H1 (cell line): ENCODE data around the gene TMEM135. TPM values are rescaled to one million over a fixed set of nuclear protein-coding genes. Genes with fewer than 3 reads are reported as not detected.

ENCODE experiments used
- CTCF ChIA-PET: fragments of 300-600 bp; sonication (Branson Sonifier 250); formaldehyde crosslinking; loops from one replicate; lab custom pipeline; 2021; ENCODE audit not compliant: partially characterized antibody; lab: Charles Lee
- POLR2A ChIA-PET: fragments of 300-600 bp; sonication (Branson Sonifier 250); formaldehyde crosslinking; loops from one replicate; lab custom pipeline; 2021; ENCODE audit warnings: inconsistent platforms; ENCODE audit not compliant: partially characterized antibody; lab: Charles Lee
- DNase-seq, 2 experiments: peaks; one replicate each; pipeline versions ENCODE4 v3.0.0 to v3.0.0-alpha.2; 2010 to 2022; ENCODE audit warnings: low spot score in 2 of 2, low read depth in 1 of 2, mixed read lengths in 1 of 2
- FAIRE-seq: peaks from 2 replicates; lab custom pipeline; 2011; peaks lifted over from hg19 to GRCh38; lab: Jason Lieb, UNC
- H2AFZ ChIP-seq: 2 replicates; pipeline ENCODE4 v1.8.1; 2012; ENCODE audit warnings: low read length, inconsistent platforms
- H2AK5ac ChIP-seq: 2 replicates; pipeline ENCODE4 v1.6.1; 2013; ENCODE audit warnings: low read depth, low read length
- H2BK120ac ChIP-seq: replicated peaks from 2 replicates; pipeline ENCODE3; 2013; ENCODE audit warnings: low read depth, low read length, inconsistent platforms
- H2BK12ac ChIP-seq: 2 replicates; pipeline ENCODE4 v1.6.1; 2013; ENCODE audit warnings: low read depth, low read length
- H2BK15ac ChIP-seq: 2 replicates; pipeline ENCODE4 v1.6.1; 2013; ENCODE audit warnings: low read length
- H2BK20ac ChIP-seq: 2 replicates; pipeline ENCODE4 v1.6.1; 2013; ENCODE audit warnings: low read length
- H2BK5ac ChIP-seq: 2 replicates; pipeline ENCODE4 v1.6.1; 2013; ENCODE audit warnings: low read depth, low read length
- H3K14ac ChIP-seq: 2 replicates; pipeline ENCODE4 v1.6.1; 2013; ENCODE audit warnings: inconsistent platforms; ENCODE audit not compliant: insufficient read length
- H3K18ac ChIP-seq: 2 replicates; pipeline ENCODE4 v1.6.1; 2013; ENCODE audit warnings: low read length; ENCODE audit errors: extremely low read depth
- H3K23ac ChIP-seq: 2 replicates; pipeline ENCODE4 v1.6.1; 2013; ENCODE audit warnings: inconsistent platforms; ENCODE audit not compliant: insufficient read length
- H3K23me2 ChIP-seq: 2 replicates; pipeline ENCODE4 v1.6.1; 2013; ENCODE audit warnings: low read depth, low read length
- H3K27ac ChIP-seq: 2 replicates; pipeline ENCODE4 v1.6.1; 2011; ENCODE audit warnings: low read depth, low read length, inconsistent platforms
- H3K27me3 ChIP-seq, 4 experiments: replicated peaks in 1 of 4; 1 replicate in 1 of 4; 2 replicates in 3 of 4; pipeline versions ENCODE4 v1.6.1 to v1.8.1; 2011 to 2013; ENCODE audit warnings: low read length in 3 of 4, mild to moderate bottlenecking in 3 of 4, inconsistent platforms in 2 of 4, mixed read lengths in 2 of 4, moderate library complexity in 1 of 4; ENCODE audit not compliant: control insufficient read depth in 3 of 4, insufficient read depth in 3 of 4; ENCODE audit errors: extremely low read depth in 1 of 4
- H3K36me3 ChIP-seq, 4 experiments: 2 replicates each; pipeline versions ENCODE4 v1.6.1 to v1.8.1; 2011 to 2013; ENCODE audit warnings: mild to moderate bottlenecking in 4 of 4, low read length in 3 of 4, moderate library complexity in 2 of 4, control low read depth in 1 of 4, inconsistent platforms in 1 of 4; ENCODE audit not compliant: insufficient read depth in 4 of 4, control insufficient read depth in 2 of 4
- H3K4ac ChIP-seq: replicated peaks from 2 replicates; pipeline ENCODE3; 2013; ENCODE audit warnings: low read length, low read depth, mixed read lengths, inconsistent platforms; ENCODE audit not compliant: insufficient read length
- H3K4me1 ChIP-seq, 4 experiments: replicated peaks in 1 of 4; 1 replicate in 1 of 4; 2 replicates in 3 of 4; pipeline versions ENCODE4 v1.6.1 to v1.8.1; 2011 to 2013; ENCODE audit warnings: low read length in 3 of 4, inconsistent platforms in 2 of 4, mixed read lengths in 1 of 4; ENCODE audit not compliant: insufficient read depth in 4 of 4, control insufficient read depth in 3 of 4
- H3K4me2 ChIP-seq, 2 experiments: 2 replicates each; pipeline versions ENCODE4 v1.6.1 to v1.8.1; 2011 to 2013; ENCODE audit warnings: low read depth in 2 of 2, low read length in 2 of 2, control low read depth in 1 of 2, inconsistent platforms in 1 of 2, mild to moderate bottlenecking in 1 of 2; ENCODE audit not compliant: insufficient read depth in 1 of 2
- H3K4me3 ChIP-seq, 4 experiments: fragments of 200-600, 300-600 bp in 1 of 4; sonication (generic), shearing (Covaris generic), sonication (Bioruptor Twin) in 1 of 4; 2 replicates each; pipeline versions ENCODE4 v1.5.1 to v1.8.1; 2011 to 2016; ENCODE audit warnings: low read length in 4 of 4, low read depth in 3 of 4, control low read depth in 2 of 4, inconsistent platforms in 2 of 4, mild to moderate bottlenecking in 2 of 4, mixed read lengths in 1 of 4, moderate library complexity in 1 of 4; ENCODE audit not compliant: insufficient read depth in 2 of 4; ENCODE audit errors: extremely low read depth in 1 of 4
- H3K56ac ChIP-seq: replicated peaks from 2 replicates; pipeline ENCODE3; 2013; ENCODE audit warnings: low read depth, mild to moderate bottlenecking, mixed read lengths, low read length, inconsistent platforms; ENCODE audit not compliant: insufficient read length
- H3K79me1 ChIP-seq: 2 replicates; pipeline ENCODE4 v1.6.1; 2013; ENCODE audit warnings: low read depth, low read length, control low read depth
- H3K79me2 ChIP-seq, 2 experiments: 2 replicates each; pipeline versions ENCODE4 v1.6.1 to v1.8.1; 2012 to 2013; ENCODE audit warnings: low read length in 2 of 2, mild to moderate bottlenecking in 2 of 2, inconsistent platforms in 1 of 2; ENCODE audit not compliant: insufficient read depth in 2 of 2, control insufficient read depth in 1 of 2
- H3K9ac ChIP-seq, 4 experiments: replicated peaks in 1 of 4; 1 replicate in 1 of 4; 2 replicates in 3 of 4; pipeline versions ENCODE4 v1.6.1 to v1.8.1; 2011 to 2013; ENCODE audit warnings: low read depth in 3 of 4, low read length in 3 of 4, control low read depth in 2 of 4, mild to moderate bottlenecking in 2 of 4, moderate library complexity in 2 of 4, inconsistent platforms in 1 of 4; ENCODE audit errors: extremely low read depth in 1 of 4
- H3K9me3 ChIP-seq, 2 experiments: 2 replicates each; pipeline versions ENCODE4 v1.6.1 to v1.8.1; 2012 to 2013; ENCODE audit warnings: mild to moderate bottlenecking in 2 of 2, moderate library complexity in 2 of 2, control low read depth in 1 of 2, inconsistent platforms in 1 of 2, low read depth in 1 of 2, low read length in 1 of 2, mixed read lengths in 1 of 2; ENCODE audit not compliant: insufficient read depth in 2 of 2
- H4K20me1 ChIP-seq, 2 experiments: replicated peaks in 1 of 2; 2 replicates each; pipeline versions ENCODE3 to v1.8.1; 2011 to 2013; ENCODE audit warnings: inconsistent platforms in 2 of 2, low read length in 2 of 2, mild to moderate bottlenecking in 1 of 2; ENCODE audit not compliant: insufficient read depth in 2 of 2, control insufficient read depth in 1 of 2
- H4K5ac ChIP-seq: 2 replicates; pipeline ENCODE4 v1.6.1; 2013; ENCODE audit warnings: low read length, low read depth, mixed read lengths, inconsistent platforms; ENCODE audit not compliant: insufficient read length
- H4K8ac ChIP-seq: 2 replicates; pipeline ENCODE4 v1.8.0; 2013; ENCODE audit warnings: mild to moderate bottlenecking, moderate library complexity, low read length, inconsistent platforms; ENCODE audit not compliant: insufficient read depth; ENCODE audit errors: extremely low read depth
- H4K91ac ChIP-seq: replicated peaks from 2 replicates; pipeline ENCODE3; 2013; ENCODE audit warnings: low read length, mixed read lengths, inconsistent platforms; ENCODE audit not compliant: insufficient read length
- KDM1A ChIP-seq: fragments of 200-600, 300-600 bp; sonication (generic); IDR thresholded peaks from 2 replicates; pipeline ENCODE4 v1.7.1; 2016; ENCODE audit warnings: mild to moderate bottlenecking, low read length, borderline replicate concordance
- MAFK ChIP-seq: IDR thresholded peaks from 2 replicates; pipeline ENCODE4 v1.6.1; 2012; ENCODE audit warnings: low read depth, mild to moderate bottlenecking, improper control_type of control experiment, low read length
- SRF ChIP-seq: IDR thresholded peaks from 2 replicates; pipeline ENCODE4 v1.6.1; 2011; ENCODE audit warnings: mild to moderate bottlenecking, low read depth, low read length, moderate library complexity
- WGBS, 2 experiments: shearing (Covaris generic) in 1 of 2; methylation state at CpG; one replicate each; pipeline versions ENCODE4 v1.1.6 to v1.1.7; 2013 to 2015; ENCODE audit warnings: low lambda C conversion rate in 2 of 2, mixed read lengths in 2 of 2, inconsistent platforms in 1 of 2, low coverage in 1 of 2, missing lambda C conversion rate in 1 of 2; ENCODE audit not compliant: insufficient replicate concordance in 2 of 2, insufficient coverage in 1 of 2, insufficient read length in 1 of 2; ENCODE audit errors: extremely low coverage in 1 of 2, missing lambda C conversion rate in 1 of 2; 5-methylcytosine and 5-hydroxymethylcytosine counted together
- polyA plus RNA-seq, 7 experiments: library from polyadenylated mRNA; depleted of rRNA in 3 of 7; stranded (reverse) in 5 of 7; unstranded in 2 of 7; fragments of >200 nt in 5 of 7; fragments of 200-250 nt in 2 of 7; gene quantifications; 1 replicate in 5 of 7; 2 replicates in 1 of 7; 4 replicates in 1 of 7; pipeline versions ENCODE4 v1.2.1 to v1.2.3, GENCODE V29; 2011 to 2013; ENCODE audit warnings: missing spikeins in 2 of 7, mixed read lengths in 2 of 7
- total RNA-seq: library from RNA; stranded (reverse); fragmentation: NEBNext Ultra II Directional; extraction: Animal tissue kit (Norgen Biotek cat#: 25700); gene quantifications from 2 replicates; pipeline ENCODE4 v1.2.1, GENCODE V29; 2021

TMEM135 gene
- total and polyA plus RNA-seq, 2 of the 8 experiments (the other 6 are each of a cell fraction or from before 2014, with no cell fraction given), result 9.3 to 31.3 TPM

DNA sequence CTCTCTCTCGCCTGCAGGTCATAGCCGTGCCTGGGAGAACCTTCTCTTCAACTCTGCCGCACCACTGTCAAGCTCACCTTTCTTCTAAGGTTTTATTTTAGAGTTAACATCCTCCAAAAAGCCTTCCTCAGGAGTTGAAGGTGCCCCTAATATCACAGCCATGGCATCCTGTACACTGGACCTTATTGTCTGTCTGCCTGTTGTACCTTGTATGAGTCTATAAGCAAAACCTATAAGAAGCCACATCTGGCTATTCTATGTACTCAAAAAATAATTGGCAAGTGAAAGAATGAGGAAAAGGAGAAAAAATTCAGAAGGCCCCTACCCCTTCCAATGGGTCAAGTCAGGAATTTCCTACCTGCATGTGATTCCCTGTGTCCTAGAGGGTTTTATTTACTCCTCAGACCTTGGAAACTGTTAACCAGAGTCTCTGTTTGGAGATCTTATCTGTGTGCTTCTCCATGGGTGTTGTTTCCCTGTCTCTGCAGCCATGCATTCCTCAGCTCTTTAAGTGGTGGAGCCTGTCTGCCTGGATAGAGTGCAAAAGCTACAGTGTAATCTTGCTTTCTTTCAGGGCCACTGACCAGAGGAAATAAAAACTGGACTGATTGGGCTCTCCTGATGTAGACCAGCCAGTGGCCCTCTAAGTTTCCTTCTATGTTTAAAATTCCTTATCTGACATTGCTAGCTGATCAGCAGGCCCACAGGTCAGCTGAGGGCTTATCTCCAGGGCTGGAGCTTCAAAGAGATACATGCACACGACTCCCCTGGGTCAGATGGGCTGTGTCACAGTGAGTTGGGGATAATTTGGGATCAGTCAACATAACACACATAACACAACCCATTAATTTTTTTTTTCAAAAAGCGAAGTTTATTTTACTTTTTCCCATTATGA is 37.6 kb upstream of the TMEM135 start:
- no peak for FAIRE-seq
- H2AFZ ChIP-seq, result no peak overlapping the region
- no peak overlapping the region for H3K9ac ChIP-seq
- TF ChIP-seq SRF (no peak), KDM1A (no peak), MAFK (no peak)

More for the DNA sequence above, 37.6 kb upstream of the TMEM135 start:
- Histone ChIP-seq H2BK5ac (no peak overlapping the region), H4K8ac (no peak overlapping the region; the same call in 1 of the 2 replicates), H3K18ac (no peak overlapping the region), H3K4me2 (no peak overlapping the region), H3K14ac (no peak overlapping the region), H3K9me3 (no peaks in the 10 kb centered on the region), H2BK12ac (no peak overlapping the region), H3K4me3 (no peak overlapping the region), H2BK20ac (no peak overlapping the region), H3K79me1 (no peaks in the 10 kb centered on the region), H3K27me3 (no peaks in the 10 kb centered on the region), H2AK5ac (no peak overlapping the region), H2BK120ac (no peak overlapping the region), H3K27ac (no peak overlapping the region), H4K5ac (no peak overlapping the region), H2BK15ac (no peak overlapping the region), H4K91ac (no peak overlapping the region), H3K23ac (no peak overlapping the region), H3K79me2 (no peaks in the 10 kb centered on the region), H3K23me2 (no peaks in the 10 kb centered on the region), H3K36me3 (no peaks in the 10 kb centered on the region), H3K4ac (no peak overlapping the region), H3K4me1 (no peaks in the 10 kb centered on the region), H3K56ac (no peak overlapping the region), H4K20me1 (no peaks in the 10 kb centered on the region)
- 74% methylated on average over 5 of the region's 5 CpGs; no CpG with 5 or more reads in 1 of the 2 experiments for WGBS, 2 experiments
- ChIA-PET CTCF (interaction anchor here (0.8 to 1.8 kb wide), 4 partner anchors 12 to 98 kb away, joined by 3 to 6 read pairs (median 3); no protein-coding TSS in a partner anchor), POLR2A (interaction anchor here (0.8 to 1.0 kb wide), 2 partner anchors 18 to 148 kb away, joined by 4 to 5 read pairs; no protein-coding TSS in a partner anchor)
- DNase-seq, result no peak
